NCI-H1694 (cell line): ENCODE measurements around the gene CENPB.

ENCODE experiments used
- DNase-seq: peaks from one replicate; lab custom pipeline; 2025; lab: John Stamatoyannopoulos, UW

CENPB gene

GRCh38 chr20:3748073-3748472, 38.5 kb downstream of the CENPB start:
- no peak for DNase-seq

- DNase-seq = no peak
Measured at GRCh38 chr20:3747471-3747870, 39.1 kb downstream of the CENPB start.

DNA sequence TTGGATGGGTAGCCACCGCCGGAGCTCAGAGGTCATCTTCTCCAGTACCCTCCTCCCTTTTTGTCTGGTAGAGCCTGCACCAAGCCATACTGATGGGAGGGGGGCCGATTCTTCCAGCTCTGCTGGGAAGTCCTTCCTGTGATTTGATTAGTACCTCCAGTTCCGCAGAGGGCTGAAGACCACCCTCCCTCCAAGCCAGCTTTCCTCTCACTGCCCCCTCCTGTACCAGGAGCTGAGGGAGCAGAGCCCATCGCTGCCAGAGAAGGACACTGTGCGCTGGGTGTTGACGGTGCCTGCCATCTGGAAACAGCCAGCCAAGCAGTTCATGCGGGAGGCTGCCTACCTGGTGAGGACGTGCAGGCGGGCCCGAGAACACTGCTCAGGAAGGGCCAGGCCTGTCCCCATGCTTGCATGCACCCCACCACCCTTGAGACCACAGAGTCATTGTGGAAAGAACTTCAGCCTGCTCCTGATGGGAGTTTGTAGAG, 40.8 kb downstream of the CENPB start:
- DNase-seq = no peak

DNA sequence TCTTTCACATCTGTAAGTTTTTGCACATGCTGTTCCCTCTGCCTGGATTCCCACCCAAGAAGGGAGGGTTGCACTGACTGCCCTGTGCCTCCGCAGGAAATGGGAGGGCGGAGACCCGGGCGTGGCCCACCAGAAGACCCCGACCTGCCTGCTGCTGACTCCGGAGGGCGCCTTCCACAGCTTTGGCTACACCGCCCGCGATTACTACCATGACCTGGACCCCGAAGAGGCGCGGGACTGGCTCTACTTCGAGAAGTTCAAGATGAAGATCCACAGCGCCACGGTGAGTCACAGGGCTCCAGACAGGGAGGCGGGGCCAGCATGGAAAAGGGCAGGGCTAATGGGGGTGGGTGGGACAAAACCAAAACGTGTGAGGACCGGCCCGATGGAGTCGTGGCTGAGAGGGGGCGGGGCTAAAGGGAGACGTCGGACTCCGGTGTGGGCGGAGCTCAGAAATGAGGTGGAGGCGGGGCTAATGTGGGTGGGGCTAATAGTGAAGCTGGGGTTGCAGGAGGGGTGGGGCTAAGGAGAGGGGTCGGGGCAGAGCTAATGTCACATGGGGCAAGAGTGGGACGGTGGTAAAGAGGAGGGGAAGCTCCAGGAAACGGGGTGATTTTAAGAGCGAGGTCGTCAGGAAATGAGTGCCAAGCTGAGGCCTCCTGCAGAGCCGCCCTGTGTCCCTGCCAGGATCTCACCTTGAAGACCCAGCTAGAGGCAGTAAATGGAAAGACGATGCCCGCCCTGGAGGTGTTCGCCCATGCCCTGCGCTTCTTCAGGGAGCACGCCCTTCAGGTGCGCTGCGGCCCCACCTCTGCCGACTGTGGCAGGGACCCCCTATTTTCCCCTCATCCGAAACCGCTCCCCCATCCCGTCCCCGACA, 41.5 kb downstream of the CENPB start:
- DNase-seq = no peak

- DNase-seq = no peak
Measured at GRCh38 chr20:3744037-3744436, 42.5 kb downstream of the CENPB start.

- DNase-seq = no peak
Measured at GRCh38 chr20:3743251-3743650, 43.3 kb downstream of the CENPB start.

DNA sequence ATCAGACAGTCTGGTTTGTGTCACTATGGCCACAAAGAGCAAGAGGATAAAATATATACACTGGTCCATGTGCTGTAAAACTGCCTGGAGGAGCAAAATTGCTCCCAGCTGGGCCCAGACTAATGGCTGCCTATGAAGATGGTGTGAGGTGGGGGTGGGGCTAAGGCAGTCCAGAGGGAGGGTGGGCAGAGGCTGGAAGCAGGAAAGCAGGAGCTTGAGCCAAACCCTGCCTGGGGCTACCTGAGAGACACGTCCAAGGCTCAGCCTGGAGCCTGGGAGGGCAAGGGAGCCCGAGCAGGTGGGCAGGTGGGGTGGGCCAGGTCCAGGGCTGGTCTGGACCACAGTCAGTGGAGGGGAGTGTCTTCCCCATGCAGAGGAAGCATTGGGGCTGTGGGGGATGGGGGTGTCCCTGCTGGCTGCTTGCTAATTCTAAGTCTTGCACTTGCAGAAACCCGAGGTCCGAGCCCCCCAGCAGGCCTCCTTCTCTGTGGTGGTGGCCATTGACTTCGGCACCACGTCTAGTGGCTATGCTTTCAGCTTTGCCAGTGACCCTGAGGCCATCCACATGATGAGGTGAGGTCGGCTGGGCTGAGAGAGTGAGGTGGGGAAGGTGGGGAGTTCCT, 44.6 kb downstream of the CENPB start:
- no peak for DNase-seq

DNA sequence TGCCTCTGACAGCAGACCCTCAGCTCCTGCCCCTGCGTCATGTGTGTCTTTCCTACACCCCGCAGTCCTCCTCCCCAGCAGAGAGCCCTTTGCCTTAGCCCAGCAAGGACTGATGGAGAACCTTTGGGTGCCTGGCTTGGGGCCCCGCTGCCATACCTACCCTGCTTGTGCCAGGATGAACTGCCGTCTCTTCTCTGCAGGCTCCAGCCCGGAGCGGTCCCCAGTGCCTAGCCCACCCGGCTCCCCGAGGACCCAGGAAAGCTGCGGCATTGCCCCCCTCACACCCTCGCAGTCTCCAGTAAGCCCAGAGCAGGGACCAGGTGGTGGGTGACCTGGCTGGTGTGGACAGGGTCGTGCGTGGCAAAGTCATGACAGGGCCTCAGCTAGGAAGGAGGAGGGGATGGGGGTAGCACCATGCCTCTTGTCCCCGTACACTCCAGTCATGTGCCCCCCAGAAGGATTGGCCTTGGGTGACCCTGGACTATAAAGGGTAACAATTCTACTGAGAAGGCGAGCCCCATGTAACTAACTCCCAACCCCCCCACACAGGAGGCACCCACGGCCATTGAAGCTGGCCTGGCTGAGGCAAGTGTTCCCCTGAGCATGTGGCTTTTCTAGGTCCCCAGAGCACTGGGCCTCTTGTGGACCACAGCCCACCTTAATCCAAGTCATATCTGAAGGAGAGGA, 45.8 kb downstream of the CENPB start:
- DNase-seq = no peak

DNA sequence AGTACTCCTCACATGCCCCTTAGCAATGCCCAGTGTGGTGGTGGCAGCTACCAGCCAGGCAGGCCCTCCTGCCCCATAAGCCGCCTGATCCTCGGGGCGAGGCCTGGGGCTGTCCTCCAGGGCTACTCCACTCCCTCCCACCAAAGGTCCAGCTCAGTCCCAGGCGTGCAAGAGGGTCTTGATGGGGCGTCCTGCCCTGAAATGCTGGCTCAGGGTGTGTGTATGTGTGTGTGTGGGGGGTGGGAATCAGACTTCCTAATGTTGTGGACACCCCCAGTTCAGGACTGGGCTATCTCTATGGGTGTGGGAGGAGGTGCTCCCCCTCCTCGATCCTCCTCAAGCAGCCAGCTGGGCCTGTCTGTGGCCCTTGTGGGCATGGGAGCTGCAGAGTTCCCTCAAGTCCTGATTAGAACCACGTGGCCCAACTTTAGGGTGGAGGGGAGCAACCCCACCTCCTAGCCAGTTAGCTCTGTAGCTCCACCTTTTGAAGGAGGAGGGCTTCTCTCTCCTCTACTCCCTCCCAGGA, 46.6 kb downstream of the CENPB start:
- no peak for DNase-seq

DNA sequence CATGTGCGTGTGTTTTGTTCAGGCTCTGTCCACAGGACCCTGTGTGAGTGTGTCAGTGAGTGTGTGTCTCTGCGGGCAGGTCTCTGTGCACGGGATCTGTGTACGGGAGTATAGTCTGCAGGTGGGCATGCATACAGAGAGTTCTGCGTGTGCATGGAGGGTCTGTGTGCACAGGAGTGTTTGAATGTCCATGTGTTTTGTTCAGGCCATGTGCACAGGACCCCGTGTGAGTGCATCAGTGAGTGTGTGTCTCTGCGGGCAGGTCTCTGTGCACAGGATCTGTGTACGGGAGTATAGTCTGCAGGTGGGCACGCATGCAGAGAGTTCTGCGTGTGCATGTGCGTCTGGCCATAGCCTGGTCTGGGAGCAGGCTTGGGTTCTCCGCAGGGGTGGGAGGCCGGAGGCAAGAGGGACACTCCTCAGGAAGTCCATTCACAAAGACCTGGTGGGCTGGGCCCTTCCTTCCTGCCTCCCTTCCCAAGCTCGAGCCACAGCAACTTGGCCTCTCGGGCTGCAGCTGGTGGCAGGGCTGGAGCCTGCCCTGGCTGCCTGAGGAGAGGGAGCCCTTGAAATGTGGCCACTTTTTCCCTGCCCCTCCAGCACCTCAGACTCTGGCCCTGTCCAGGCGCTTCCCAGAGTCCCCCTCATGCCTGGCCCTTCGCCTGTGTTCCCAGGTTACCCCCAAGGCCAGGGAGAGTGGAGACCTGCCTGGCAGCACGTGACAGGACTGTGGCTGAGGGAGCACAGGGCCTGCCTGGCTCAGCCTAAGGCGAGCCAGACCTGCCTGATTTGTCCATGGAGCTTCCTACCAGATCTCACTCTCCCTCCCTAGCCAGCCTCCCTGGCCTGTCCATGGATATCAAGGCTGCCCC, 47.2 kb downstream of the CENPB start:
- no peak for DNase-seq

DNA sequence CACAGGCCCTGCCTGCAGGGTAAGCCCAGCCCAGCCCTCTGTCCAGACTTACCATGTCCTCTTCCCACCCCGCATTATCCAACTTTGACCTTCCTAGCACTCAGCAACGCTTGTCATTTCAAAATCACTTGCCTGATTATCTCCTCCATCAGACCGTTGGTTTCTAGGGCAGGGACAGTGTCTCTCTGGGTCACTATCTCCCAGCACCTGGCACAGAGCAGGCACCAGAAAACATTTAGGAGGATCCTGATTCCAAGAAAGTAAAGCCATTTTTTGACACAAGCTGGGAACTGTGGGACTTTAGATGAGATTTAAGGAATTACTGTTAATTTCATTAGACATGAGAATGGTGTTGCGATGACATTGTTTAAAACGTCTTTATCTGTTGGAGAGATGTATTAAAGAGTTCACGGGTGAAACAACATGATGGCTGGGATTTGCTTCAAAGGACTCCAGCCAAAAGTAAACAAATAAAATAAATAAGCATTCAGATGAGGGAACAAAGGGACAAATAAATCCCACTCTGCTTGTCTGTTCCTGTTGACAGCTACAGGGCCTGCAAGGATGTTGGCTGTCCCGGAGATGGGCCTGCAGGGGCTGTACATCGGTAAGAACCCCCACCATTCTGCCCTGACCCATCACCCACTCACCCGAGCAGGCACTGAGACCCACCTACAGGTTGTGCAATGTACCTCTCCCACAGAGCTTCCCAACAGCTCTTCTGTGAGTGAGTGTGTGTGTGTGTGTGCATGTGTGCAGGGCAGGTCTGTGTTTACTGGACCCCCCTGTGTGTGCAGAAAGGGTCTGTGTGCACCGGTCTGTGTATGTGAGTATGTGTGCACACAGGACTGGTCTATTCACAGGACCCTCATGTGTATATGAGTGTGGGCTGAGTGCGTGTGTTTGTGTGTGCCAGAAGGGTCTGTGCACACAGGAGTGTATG, 48.2 kb downstream of the CENPB start:
- no peak for DNase-seq

DNA sequence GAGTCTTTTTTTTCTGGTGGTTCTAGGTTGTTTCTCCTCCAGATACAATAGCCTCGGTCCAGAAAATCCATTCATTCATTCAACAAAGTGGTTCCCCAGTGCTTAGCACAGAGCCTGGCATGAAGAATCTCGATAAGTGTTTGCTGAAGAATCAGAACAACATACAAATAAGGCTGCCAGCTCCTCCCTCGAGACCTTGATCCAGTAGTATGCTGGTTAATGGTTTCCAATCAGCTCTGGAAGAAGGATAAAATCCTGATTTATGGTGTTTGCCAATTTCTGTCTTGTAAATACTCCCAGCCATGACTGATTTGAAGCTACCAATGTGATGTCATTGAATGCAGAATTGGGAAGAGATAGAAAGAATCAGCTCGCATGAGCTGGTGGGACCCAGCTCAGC, 50.8 kb downstream of the CENPB start:
- no peak for DNase-seq

DNA sequence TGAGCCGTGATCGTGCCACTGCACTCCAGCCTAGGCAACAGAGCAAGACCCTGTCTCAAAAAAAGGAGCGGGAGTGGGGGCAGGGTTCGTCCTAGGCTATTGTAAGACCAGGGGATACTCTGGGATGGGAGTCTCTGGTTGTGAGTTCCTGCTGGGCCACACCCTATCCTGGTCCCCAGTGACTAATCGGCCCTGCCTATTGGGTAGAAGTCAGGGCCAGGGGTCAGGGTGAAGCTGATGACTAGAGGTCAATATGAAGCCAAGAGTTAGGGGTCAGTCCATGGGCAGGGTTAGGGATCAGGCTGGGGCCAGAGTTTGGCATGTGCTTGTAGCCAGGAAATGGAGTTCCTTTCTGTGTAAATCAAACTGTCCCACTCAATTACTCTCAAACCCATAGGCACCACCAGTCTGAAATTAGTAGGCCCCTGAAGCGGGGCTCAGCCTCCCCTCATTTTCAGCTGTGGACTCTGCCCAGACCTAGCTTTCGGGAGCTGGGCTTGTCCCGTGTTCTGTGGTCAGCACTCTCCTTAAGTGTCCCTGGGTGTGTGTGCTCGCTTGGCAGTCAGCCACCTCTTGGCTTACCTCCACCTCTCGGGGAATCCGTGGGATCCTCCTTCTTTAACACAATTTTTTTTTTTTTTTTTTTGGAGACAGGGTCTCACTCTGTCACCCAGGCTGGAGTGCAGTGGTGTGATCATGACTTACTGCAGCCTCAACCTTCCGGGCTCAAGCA, 52.3 kb downstream of the CENPB start:
- DNase-seq = no peak
